Body of pancreas (tissue), 4 donors: ENCODE data around the gene COL5A1. TPM values are rescaled to one million over a fixed set of nuclear protein-coding genes. Genes with fewer than 3 reads are reported as not detected.

Source experiments
- ATAC-seq: fragments of 150-250 bp; one replicate; pipeline ENCODE4 v1.9.1; 2016
- DNase-seq, 4 donors: peaks; one replicate each; pipeline ENCODE4 v3.0.0-alpha.2; 2019
- H3K27ac ChIP-seq, 4 donors: fragments of 200-600 bp; sonication (generic); 1 replicate in 3 of 4; 2 replicates in 1 of 4; pipeline versions ENCODE4 v1.5.1 to v1.6.1; 2016 to 2019; ENCODE audit warnings: mild to moderate bottlenecking in 1 of 4, mixed read lengths in 1 of 4, moderate library complexity in 1 of 4
- H3K27me3 ChIP-seq, 2 donors: fragments of 200-600 bp; sonication (generic); one replicate each; pipeline ENCODE4 v1.6.0; 2016; ENCODE audit warnings: mild to moderate bottlenecking in 1 of 2
- H3K36me3 ChIP-seq, 2 donors: fragments of 200-600 bp; sonication (generic); replicated peaks in 1 of 2; 2 replicates each; pipeline ENCODE4 v1.5.1; 2016; ENCODE audit warnings: low read depth in 2 of 2; ENCODE audit not compliant: insufficient read depth in 1 of 2
- H3K4me1 ChIP-seq: fragments of 200-600 bp; sonication (generic); one replicate; pipeline ENCODE4 v1.6.0; 2016
- H3K4me3 ChIP-seq, 2 donors: fragments of 200-600 bp; sonication (generic); 1 replicate in 1 of 2; 2 replicates in 1 of 2; pipeline ENCODE4 v1.5.1; 2016 to 2019
- H3K9me3 ChIP-seq, 3 donors: fragments of 200-600 bp; sonication (generic); 1 replicate in 2 of 3; 2 replicates in 1 of 3; pipeline ENCODE4 v1.5.1; 2016
- CTCF ChIP-seq, 7 experiments: fragments of 450-650 bp in 4 of 7; fragments of 200-600 bp in 3 of 7; sonication (generic) in 3 of 7; IDR thresholded peaks; one replicate each; pipeline ENCODE4 v1.5.1; 2016 to 2019; ENCODE audit warnings: antibody characterized with exemption in 7 of 7
- POLR2A ChIP-seq, 3 donors: fragments of 450-650 bp; IDR thresholded peaks; one replicate each; pipeline ENCODE4 v1.6.1; 2016; ENCODE audit warnings: antibody characterized with exemption in 3 of 3, mild to moderate bottlenecking in 2 of 3
- WGBS, 2 donors: methylation state at CpG; one replicate each; pipeline ENCODE4 v1.1.5; 2017; 5-methylcytosine and 5-hydroxymethylcytosine counted together
- intact Hi-C: fragments of 100-400 bp; cut with DNase I; formaldehyde crosslinking; loops from one replicate; pipeline ENCODE4 v1.15.1; 2023
- total RNA-seq, 2 donors: library from RNA; depleted of rRNA; stranded (reverse); fragments of >200 nt; gene quantifications; one replicate each; pipeline ENCODE4 v1.1.0, GENCODE V29; 2016

The COL5A1 gene
- total RNA-seq, 2 donors from 2014 or later = 7.0 to 14.5 TPM

GRCh38 chr9:134724202-134724911 is 82.8 kb downstream of the COL5A1 start:
- 56 to 61% methylated on average over 6 to 25 of the region's 25 CpGs for WGBS, 2 donors
- TF ChIP-seq POLR2A (IDR thresholded peaks at IDR 0.05) (no peak), CTCF (IDR thresholded peaks at IDR 0.05) (no peak)
- no peaks in the 10 kb centered on the region for H3K9me3 ChIP-seq
- no peak overlapping the region for H3K4me3 ChIP-seq
- H3K27ac ChIP-seq = no peak overlapping the region
- DNase-seq (no peak), ATAC-seq (no peak)
- intact Hi-C loops = no loop called here
- H3K36me3 ChIP-seq = no peaks in the 10 kb centered on the region
- no peaks in the 10 kb centered on the region for H3K4me1 ChIP-seq
- H3K27me3 ChIP-seq = no peaks in the 10 kb centered on the region

DNA sequence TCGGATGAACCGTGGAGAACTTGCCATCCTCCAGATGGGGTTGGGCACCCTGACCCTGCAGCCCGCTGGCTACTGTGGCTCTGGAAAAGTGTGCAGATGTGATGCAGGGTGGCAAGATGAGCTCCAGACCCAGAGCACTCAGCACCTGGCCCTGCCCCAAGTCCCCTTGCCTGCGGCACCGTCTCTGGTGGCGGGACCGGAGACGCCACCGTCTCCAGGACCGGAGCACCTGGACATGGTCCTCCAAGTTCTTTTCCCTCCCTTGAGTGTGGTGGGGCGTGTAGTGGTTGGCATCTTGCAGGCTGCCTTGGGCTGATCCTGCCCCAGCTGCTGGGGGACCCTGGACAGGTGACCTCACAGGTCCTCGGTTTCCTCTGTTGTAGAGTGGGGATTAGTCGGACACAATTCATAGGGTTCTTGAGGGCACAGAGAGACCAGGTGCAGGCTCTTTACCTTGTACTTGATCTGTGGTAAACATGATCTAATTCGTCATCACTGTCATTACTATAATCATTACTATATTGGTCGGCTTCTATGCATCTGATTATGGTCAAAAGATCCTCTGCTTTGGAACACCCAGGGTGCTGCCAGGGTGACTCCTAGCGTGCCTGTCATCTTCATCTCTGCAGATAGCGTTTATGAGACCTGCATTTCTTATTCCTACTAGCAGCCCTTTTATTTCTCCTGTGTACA is 83.5 kb downstream of the COL5A1 start:
- intact Hi-C loops = no loop called here
- ATAC-seq (no peak), DNase-seq (no peak)
- no peak overlapping the region for H3K4me3 ChIP-seq
- WGBS, 2 donors = 47 to 70% methylated on average over 9 to 16 of the region's 17 CpGs
- TF ChIP-seq CTCF (IDR thresholded peaks at IDR 0.05) (no peak), POLR2A (IDR thresholded peaks at IDR 0.05) (no peak)
- H3K27me3 ChIP-seq = no peaks in the 10 kb centered on the region
- H3K9me3 ChIP-seq = no peaks in the 10 kb centered on the region
- no peaks in the 10 kb centered on the region for H3K36me3 ChIP-seq
- no peaks in the 10 kb centered on the region for H3K4me1 ChIP-seq
- no peak overlapping the region for H3K27ac ChIP-seq

GRCh38 chr9:134725605-134725940 is 84.0 kb downstream of the COL5A1 start:
- ATAC-seq = no peak
- DNase-seq = no peak

GRCh38 chr9:134726026-134726721 is 84.6 kb downstream of the COL5A1 start:
- no peak for TF ChIP-seq CTCF (IDR thresholded peaks at IDR 0.05)
- TF ChIP-seq POLR2A (IDR thresholded peaks at IDR 0.05) = no peak
- H3K4me3 ChIP-seq = no peak overlapping the region
- H3K27ac ChIP-seq = no peak overlapping the region
- no peaks in the 10 kb centered on the region for H3K36me3 ChIP-seq
- no peaks in the 10 kb centered on the region for H3K4me1 ChIP-seq
- no peaks in the 10 kb centered on the region for H3K9me3 ChIP-seq
- no peak for ATAC-seq
- no peak for DNase-seq
- 44 to 58% methylated on average over 4 of the region's 4 CpGs for WGBS, 2 donors
- intact Hi-C loops = no loop called here
- H3K27me3 ChIP-seq = no peaks in the 10 kb centered on the region

More at GRCh38 chr9:134725605-134725940, 84.0 kb downstream of the COL5A1 start:
- Histone ChIP-seq H3K9me3 (no peaks in the 10 kb centered on the region), H3K27ac (no peak overlapping the region), H3K36me3 (no peaks in the 10 kb centered on the region), H3K27me3 (no peaks in the 10 kb centered on the region), H3K4me1 (no peaks in the 10 kb centered on the region), H3K4me3 (no peak overlapping the region)
- 45 to 46% methylated on average over 4 of the region's 4 CpGs for WGBS, 2 donors
- intact Hi-C loops = no loop called here
- TF ChIP-seq POLR2A (IDR thresholded peaks at IDR 0.05) (no peak), CTCF (IDR thresholded peaks at IDR 0.05) (no peak)
